HL-60 (cell line): Measurements from ENCODE around the gene CTNND2.

Source experiments
- DNase-seq, 2 experiments: peaks; one replicate each; pipeline ENCODE4 v3.0.0-alpha.2; 2010 to 2020; ENCODE audit warnings: low read depth in 1 of 2, low spot score in 1 of 2
- H3K27ac ChIP-seq: fragments of 250-450 bp; sonication (Bioruptor Pico); replicated peaks from 2 replicates; pipeline ENCODE4 v1.5.1; 2020; ENCODE audit warnings: mild to moderate bottlenecking, moderate library complexity
- H3K27me3 ChIP-seq: fragments of 250-450 bp; sonication (Bioruptor Pico); 2 replicates; pipeline ENCODE4 v1.5.1; 2021; ENCODE audit warnings: mild to moderate bottlenecking, moderate library complexity; ENCODE audit not compliant: insufficient read depth, poor library complexity, severe bottlenecking
- H3K4me3 ChIP-seq: replicated peaks from 2 replicates; pipeline ENCODE4 v1.5.1; 2011; ENCODE audit warnings: mild to moderate bottlenecking, control low read depth, low read length; ENCODE audit not compliant: insufficient read depth
- GABPA ChIP-seq: IDR thresholded peaks from 2 replicates; pipeline ENCODE4 v1.6.1; 2012; ENCODE audit warnings: low read depth
- POLR2AphosphoS5 ChIP-seq: IDR thresholded peaks from 2 replicates; pipeline ENCODE4 v1.6.1; 2012; ENCODE audit warnings: low read depth
- SPI1 ChIP-seq: IDR thresholded peaks from 2 replicates; pipeline ENCODE4 v1.6.1; 2012; ENCODE audit warnings: low read depth, mild to moderate bottlenecking, borderline replicate concordance
- TF ChIP-seq, protein P1 (sequence below): IDR thresholded peaks from one replicate; pipeline ENCODE4 v1.5.1; 2011; ENCODE audit warnings: low read length, control low read depth, inconsistent platforms; ENCODE audit not compliant: insufficient read depth
- TF ChIP-seq, protein P2 (sequence below): IDR thresholded peaks from 2 replicates; pipeline ENCODE4 v1.6.1; 2012; ENCODE audit warnings: low read depth; ENCODE audit not compliant: insufficient replicate concordance

Gene CTNND2

DNA sequence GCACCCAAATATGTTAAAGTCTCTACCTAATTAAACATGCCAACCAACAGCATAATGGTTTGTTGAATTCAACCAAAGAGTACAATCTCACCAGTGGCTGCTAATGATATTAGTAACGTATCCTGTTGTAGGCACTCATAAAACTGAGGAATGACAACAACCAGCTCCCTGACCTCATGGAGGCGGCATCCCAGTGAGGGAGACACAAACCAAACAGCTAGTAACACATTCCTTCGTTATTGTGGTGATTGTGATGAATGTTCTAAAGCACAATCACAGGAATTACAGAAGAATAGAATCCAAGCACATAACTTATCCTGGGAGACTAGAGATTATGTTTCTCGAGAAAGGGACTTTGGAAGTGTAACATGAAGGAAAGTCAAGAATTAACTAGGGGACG lies 224.6 kb downstream of the CTNND2 start:
- no peak for TF ChIP-seq SPI1
- TF ChIP-seq, protein P1, sequence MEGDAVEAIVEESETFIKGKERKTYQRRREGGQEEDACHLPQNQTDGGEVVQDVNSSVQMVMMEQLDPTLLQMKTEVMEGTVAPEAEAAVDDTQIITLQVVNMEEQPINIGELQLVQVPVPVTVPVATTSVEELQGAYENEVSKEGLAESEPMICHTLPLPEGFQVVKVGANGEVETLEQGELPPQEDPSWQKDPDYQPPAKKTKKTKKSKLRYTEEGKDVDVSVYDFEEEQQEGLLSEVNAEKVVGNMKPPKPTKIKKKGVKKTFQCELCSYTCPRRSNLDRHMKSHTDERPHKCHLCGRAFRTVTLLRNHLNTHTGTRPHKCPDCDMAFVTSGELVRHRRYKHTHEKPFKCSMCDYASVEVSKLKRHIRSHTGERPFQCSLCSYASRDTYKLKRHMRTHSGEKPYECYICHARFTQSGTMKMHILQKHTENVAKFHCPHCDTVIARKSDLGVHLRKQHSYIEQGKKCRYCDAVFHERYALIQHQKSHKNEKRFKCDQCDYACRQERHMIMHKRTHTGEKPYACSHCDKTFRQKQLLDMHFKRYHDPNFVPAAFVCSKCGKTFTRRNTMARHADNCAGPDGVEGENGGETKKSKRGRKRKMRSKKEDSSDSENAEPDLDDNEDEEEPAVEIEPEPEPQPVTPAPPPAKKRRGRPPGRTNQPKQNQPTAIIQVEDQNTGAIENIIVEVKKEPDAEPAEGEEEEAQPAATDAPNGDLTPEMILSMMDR, result no peak
- TF ChIP-seq, protein P2, sequence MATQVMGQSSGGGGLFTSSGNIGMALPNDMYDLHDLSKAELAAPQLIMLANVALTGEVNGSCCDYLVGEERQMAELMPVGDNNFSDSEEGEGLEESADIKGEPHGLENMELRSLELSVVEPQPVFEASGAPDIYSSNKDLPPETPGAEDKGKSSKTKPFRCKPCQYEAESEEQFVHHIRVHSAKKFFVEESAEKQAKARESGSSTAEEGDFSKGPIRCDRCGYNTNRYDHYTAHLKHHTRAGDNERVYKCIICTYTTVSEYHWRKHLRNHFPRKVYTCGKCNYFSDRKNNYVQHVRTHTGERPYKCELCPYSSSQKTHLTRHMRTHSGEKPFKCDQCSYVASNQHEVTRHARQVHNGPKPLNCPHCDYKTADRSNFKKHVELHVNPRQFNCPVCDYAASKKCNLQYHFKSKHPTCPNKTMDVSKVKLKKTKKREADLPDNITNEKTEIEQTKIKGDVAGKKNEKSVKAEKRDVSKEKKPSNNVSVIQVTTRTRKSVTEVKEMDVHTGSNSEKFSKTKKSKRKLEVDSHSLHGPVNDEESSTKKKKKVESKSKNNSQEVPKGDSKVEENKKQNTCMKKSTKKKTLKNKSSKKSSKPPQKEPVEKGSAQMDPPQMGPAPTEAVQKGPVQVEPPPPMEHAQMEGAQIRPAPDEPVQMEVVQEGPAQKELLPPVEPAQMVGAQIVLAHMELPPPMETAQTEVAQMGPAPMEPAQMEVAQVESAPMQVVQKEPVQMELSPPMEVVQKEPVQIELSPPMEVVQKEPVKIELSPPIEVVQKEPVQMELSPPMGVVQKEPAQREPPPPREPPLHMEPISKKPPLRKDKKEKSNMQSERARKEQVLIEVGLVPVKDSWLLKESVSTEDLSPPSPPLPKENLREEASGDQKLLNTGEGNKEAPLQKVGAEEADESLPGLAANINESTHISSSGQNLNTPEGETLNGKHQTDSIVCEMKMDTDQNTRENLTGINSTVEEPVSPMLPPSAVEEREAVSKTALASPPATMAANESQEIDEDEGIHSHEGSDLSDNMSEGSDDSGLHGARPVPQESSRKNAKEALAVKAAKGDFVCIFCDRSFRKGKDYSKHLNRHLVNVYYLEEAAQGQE, result no peak
- Histone ChIP-seq H3K4me3 (no peak overlapping the region), H3K27ac (no peak overlapping the region), H3K27me3 (no peaks in the 10 kb centered on the region)
- no peak for DNase-seq

DNA sequence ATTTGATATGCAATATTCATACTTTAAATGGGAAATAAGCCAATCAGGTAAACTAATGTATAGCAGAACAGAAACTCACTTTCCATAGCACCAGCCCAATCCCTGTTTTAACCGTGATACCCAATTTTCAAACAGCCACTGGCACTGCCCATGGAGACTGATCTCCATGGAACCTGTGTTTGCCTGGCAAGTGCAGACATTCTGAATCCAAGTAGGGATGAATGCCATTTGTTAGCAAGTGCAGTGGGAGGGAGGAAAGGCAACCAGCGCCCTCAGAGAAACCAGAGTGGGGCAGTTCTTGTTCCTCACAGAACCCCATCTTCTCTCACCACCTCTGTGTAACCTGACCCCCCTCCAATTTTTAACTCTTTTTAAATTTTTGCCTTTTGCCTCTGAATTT lies 229.1 kb downstream of the CTNND2 start:
- H3K27me3 ChIP-seq, result no peaks in the 10 kb centered on the region
- no peak overlapping the region for H3K4me3 ChIP-seq
- TF ChIP-seq GABPA (no peak), SPI1 (no peak), POLR2AphosphoS5 (no peak)
- TF ChIP-seq, protein P1, result no peak
- TF ChIP-seq, protein P2, result no peak
- DNase-seq, result no peak
- H3K27ac ChIP-seq, result no peak overlapping the region

DNA sequence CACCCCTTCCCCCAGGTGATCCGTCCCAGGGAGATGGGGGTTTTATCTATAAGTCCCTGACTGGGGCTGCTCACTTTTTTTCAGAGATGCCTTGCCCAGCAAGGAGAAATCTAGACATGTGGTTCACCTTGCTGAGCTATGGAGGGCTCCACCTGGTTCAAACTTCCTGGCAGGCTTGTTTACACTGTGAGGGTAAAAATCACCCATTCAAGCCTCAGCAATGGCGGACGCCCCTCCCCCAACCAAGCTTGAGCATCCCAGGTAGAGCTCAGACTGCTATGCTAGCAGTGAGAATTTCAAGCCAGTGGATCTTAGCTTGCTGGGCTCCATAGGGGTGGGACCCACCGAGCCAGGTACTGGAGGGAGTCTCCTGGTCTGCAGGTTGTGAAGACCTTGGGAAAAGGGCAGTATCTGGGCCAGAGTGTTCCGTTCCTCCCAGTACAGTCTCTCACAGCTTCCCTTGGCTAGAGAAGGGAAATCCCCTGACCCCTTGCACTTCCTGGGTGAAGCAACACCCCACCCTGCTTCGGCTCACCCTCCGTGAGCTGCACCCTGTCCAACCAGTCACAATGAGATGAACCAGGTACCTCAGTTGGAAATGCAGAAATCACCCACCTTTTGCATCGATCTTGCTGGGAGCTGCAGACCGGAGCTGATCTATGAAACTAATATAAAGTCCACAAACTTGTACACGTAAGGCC lies 231.7 kb downstream of the CTNND2 start:
- TF ChIP-seq SPI1 (no peak), GABPA (no peak), POLR2AphosphoS5 (no peak)
- TF ChIP-seq, protein P2, result no peak
- TF ChIP-seq, protein P1, result no peak
- no peak overlapping the region for H3K27ac ChIP-seq
- DNase-seq, result no peak

More for the DNA sequence above, 231.7 kb downstream of the CTNND2 start:
- H3K4me3 ChIP-seq, result no peak overlapping the region
- no peaks in the 10 kb centered on the region for H3K27me3 ChIP-seq
